ENCODE results near the gene DLL3.

GRCh38 chr19:39517432-39517831 lies 18.7 kb downstream of the DLL3 start:
- no peak for TF ChIP-seq CTCF (IDR thresholded peaks at IDR 0.05; ENCODE audit: low read length)
- no peak for TF ChIP-seq EZH2 (IDR thresholded peaks at IDR 0.05; ENCODE audit: borderline replicate concordance, low read length)

Measured in OCI-LY1 (cell line).